Measurements from ENCODE around the gene E2F7.

Gene E2F7

DNA sequence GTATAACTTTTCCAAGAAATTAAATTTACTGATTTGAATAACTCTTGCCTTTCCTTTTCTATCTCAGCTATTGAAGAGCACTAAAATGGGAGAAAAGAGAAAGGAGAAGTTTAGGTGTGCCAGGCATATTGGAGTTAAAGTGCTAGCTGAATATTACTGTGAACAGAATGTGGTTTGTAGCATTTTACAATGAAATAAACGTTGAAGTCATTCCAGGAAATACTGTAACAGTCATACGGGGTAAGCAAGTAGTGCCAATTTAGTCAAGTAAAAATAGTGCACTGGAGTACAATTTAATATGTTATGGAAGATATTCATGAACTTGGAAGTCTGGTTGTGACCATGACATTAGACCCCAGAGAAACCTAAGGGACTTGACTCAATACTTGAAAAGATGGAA lies 62.1 kb downstream of the E2F7 start:
- no peak overlapping the region for H3K27ac Mint-ChIP-seq (ENCODE audit: low read depth)
- no peak for DNase-seq (ENCODE audit: low spot score in 2 of 2)
- no peak overlapping the region for H3K4me3 Mint-ChIP-seq
- no peaks in the 10 kb centered on the region for H3K9me3 Mint-ChIP-seq
- no peak for ATAC-seq (replicated peaks; ENCODE audit: extremely low read depth, poor library complexity, severe bottlenecking)
- no peaks in the 10 kb centered on the region for H3K4me1 Mint-ChIP-seq
- H3K36me3 Mint-ChIP-seq (ENCODE audit: insufficient read depth), result peaks cover 1% of the 10 kb centered on the region
- peaks cover 44% of the 10 kb centered on the region for H3K27me3 Mint-ChIP-seq

DNA sequence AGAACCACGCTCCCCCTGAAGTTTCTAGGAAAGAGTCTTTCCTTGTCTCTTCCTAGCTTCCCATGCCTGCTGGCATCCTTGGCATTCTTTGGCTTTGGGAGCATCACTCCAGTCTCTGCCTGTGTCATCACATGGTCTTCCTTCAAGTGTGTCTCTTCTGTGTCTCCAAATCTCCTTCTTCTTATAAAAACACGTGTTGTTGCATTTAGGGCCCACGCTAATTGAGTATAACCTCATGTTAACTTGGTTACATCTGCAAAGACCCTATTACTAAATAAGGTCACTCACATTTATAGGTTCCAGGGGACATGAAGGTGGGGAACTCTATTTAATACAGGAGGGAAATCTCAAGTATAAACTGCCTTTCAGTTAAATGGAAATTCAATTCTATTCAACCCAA lies 63.0 kb downstream of the E2F7 start:
- Mint-ChIP-seq H3K9me3 (no peaks in the 10 kb centered on the region), H3K36me3 (ENCODE audit: insufficient read depth) (no peaks in the 10 kb centered on the region), H3K4me3 (no peak overlapping the region), H3K27ac (ENCODE audit: low read depth) (no peak overlapping the region), H3K4me1 (no peaks in the 10 kb centered on the region), H3K27me3 (peaks cover 35% of the 10 kb centered on the region)
- DNase-seq (ENCODE audit: low spot score in 2 of 2), result no peak
- ATAC-seq (replicated peaks; ENCODE audit: extremely low read depth, poor library complexity, severe bottlenecking), result no peak

DNA sequence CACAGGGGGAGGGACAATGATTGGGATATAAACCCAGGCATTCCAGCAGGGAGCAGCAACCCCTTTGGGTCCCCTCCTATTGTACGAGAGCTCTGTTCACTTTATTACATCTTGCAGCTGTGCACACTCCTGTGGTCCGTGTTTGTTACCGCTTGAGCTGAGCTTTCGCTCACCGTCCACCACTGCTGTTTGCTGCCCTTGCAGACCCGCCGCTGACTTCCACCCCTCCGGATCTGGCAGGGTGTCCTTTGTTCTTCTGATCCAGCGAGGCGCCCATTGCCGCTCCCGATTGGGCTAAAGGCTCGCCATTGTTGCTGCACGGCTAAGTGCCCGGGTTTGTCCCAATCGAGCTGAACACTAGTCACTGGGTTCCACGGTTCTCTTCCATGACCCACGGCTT lies 64.1 kb downstream of the E2F7 start:
- Mint-ChIP-seq H3K9me3 (no peaks in the 10 kb centered on the region), H3K4me1 (no peaks in the 10 kb centered on the region), H3K27me3 (peaks cover 30% of the 10 kb centered on the region), H3K4me3 (no peak overlapping the region), H3K27ac (ENCODE audit: low read depth) (no peak overlapping the region), H3K36me3 (ENCODE audit: insufficient read depth) (no peaks in the 10 kb centered on the region)
- ATAC-seq (replicated peaks; ENCODE audit: extremely low read depth, poor library complexity, severe bottlenecking) (no peak), DNase-seq (ENCODE audit: low spot score in 2 of 2) (no peak)

DNA sequence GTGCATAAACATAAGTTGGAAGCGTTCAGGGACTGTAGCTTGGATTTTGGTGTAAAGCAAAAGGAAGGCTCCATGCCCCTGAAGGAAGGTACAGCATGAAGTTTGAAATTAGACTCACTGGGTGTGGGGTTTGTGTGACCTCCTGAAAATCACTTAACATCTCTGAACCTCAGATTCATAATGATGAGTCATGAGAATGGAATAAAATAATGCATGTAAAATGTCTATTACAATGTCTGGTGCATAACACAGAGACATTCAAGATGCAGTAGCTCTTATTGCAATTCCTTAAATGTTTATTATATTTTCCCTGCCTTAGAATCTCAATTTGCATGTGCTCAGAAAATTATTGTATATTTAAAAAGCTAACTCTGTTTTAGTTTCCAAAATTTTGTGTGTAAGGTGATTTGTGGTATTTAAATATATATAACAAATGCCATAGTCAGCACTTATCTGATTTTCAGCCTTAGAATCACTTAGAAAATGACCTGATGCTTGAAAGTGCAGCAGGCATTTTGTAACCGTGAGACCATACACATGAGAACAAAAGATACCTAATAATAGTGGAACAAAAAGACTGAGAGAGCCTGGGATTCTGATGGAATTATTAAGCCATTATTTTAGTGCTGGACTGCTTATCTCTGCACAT lies 66.3 kb downstream of the E2F7 start:
- Mint-ChIP-seq H3K9me3 (no peaks in the 10 kb centered on the region), H3K27ac (ENCODE audit: low read depth) (no peak overlapping the region), H3K36me3 (ENCODE audit: insufficient read depth) (no peaks in the 10 kb centered on the region), H3K4me1 (no peaks in the 10 kb centered on the region), H3K27me3 (peaks cover 30% of the 10 kb centered on the region), H3K4me3 (no peak overlapping the region)
- no peak for ATAC-seq (replicated peaks; ENCODE audit: extremely low read depth, poor library complexity, severe bottlenecking)
- no peak for DNase-seq (ENCODE audit: low spot score in 2 of 2)

DNA sequence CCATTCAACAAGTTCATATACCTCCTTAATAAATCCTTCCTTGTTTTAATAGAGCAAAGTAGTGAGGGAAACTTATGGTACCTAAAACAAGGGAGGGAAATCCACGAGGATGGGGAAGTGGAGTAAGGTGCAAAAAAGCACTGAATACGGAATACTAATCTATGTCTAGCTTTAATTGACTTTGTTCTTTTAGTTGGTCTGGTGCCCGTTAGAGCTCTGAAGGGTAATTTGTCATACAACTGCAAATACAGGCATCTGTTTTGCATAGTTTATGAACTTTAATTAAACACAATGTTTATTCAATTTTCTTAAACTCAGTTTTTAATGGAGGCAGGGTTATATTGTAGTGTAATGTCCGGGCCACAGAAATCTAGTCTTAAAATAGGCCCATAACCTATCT lies 67.0 kb downstream of the E2F7 start:
- H3K4me3 Mint-ChIP-seq, result no peak overlapping the region
- H3K27ac Mint-ChIP-seq (ENCODE audit: low read depth), result no peak overlapping the region
- DNase-seq (ENCODE audit: low spot score in 2 of 2), result no peak
- no peaks in the 10 kb centered on the region for H3K36me3 Mint-ChIP-seq (ENCODE audit: insufficient read depth)
- H3K27me3 Mint-ChIP-seq, result peaks cover 31% of the 10 kb centered on the region
- no peaks in the 10 kb centered on the region for H3K4me1 Mint-ChIP-seq
- ATAC-seq (replicated peaks; ENCODE audit: extremely low read depth, poor library complexity, severe bottlenecking), result no peak
- no peaks in the 10 kb centered on the region for H3K9me3 Mint-ChIP-seq

DNA sequence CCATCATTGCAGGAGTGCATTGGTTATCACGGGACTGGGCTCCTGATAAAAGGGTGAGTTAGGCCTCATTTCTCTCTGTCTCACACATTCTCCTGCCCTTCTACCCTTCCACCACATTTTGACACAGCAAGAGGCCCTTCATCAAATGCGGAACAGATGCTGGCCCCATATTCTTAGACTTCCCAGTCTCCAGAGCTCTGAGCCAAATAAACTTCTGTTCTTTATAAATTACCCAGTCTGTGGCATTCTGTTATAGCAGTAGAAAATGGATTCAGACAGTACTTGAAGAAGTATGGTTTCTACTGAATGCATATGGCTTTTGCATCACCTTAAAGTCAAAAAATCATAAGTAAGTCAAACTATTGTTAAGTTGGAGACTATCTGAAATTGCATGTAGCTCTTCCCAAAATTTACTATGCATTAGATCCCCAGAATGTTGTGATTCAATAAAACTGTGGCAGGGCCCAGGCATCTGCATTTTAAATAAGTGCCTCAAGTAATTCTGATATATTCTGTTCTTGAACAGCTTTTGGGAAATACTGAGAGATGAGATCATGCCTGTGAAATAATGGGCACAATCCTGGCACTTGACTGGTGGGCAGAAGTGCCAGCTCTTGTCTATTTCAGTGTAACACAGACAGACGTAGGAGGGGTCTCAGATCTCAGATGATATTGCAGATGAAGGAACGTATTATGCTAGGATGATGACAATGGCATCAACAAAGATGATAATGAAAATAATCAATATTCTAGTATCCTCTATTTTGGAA lies 68.2 kb downstream of the E2F7 start:
- no peak for ATAC-seq (replicated peaks; ENCODE audit: extremely low read depth, poor library complexity, severe bottlenecking)
- no peak overlapping the region for H3K4me3 Mint-ChIP-seq
- peaks cover 39% of the 10 kb centered on the region for H3K27me3 Mint-ChIP-seq
- no peaks in the 10 kb centered on the region for H3K4me1 Mint-ChIP-seq
- no peak for DNase-seq (ENCODE audit: low spot score in 2 of 2)
- H3K9me3 Mint-ChIP-seq, result no peaks in the 10 kb centered on the region
- H3K27ac Mint-ChIP-seq (ENCODE audit: low read depth), result no peak overlapping the region
- H3K36me3 Mint-ChIP-seq (ENCODE audit: insufficient read depth), result no peaks in the 10 kb centered on the region

DNA sequence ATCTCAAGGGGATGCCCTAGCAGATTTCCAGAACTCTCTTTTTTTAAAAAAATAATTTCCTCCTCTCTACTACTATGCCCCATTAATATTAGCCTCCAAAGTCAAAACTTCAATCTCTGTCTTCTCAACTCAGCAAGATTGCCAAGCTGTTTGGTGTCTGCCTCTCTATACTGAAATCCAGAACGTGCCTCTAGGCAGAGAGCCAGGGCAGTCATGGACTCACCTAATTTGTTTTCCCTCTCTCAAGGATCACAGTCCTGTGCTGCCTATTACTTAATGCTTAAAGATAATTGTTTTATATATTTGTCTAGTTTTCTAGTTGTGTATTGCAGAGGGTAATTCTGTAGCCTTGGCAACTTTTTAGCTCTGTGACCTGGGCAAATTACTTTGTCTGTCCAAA lies 74.7 kb downstream of the E2F7 start:
- Mint-ChIP-seq H3K36me3 (ENCODE audit: insufficient read depth) (no peaks in the 10 kb centered on the region), H3K9me3 (peaks cover 8% of the 10 kb centered on the region), H3K4me3 (no peak overlapping the region), H3K4me1 (no peaks in the 10 kb centered on the region), H3K27ac (ENCODE audit: low read depth) (no peak overlapping the region), H3K27me3 (peaks cover 51% of the 10 kb centered on the region)
- DNase-seq (ENCODE audit: low spot score in 2 of 2) (no peak), ATAC-seq (replicated peaks; ENCODE audit: extremely low read depth, poor library complexity, severe bottlenecking) (no peak)

DNA sequence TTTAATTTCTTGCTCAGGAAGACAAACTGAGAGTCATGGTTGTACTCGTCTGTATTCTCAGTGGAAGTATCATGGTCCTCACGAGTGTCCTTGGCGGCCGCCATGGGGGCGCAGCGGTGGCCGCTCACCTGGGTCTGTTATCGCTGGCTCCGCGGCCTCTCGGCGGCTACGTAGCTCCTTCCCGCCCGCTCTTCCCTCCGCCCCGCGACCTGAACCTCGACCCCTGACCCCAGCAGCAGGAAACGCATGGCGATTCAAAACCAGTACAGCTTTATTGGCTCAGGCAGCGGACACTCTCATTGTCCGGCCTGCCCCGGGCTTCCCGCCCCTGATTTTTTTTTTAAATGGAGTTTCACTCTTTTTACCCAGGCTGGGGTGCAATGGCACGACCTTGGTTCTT lies 80.8 kb downstream of the E2F7 start:
- ATAC-seq (replicated peaks; ENCODE audit: extremely low read depth, poor library complexity, severe bottlenecking) (no peak), DNase-seq (ENCODE audit: low spot score in 2 of 2) (no peak)
- peaks cover 19% of the 10 kb centered on the region for H3K9me3 Mint-ChIP-seq
- H3K4me1 Mint-ChIP-seq, result no peaks in the 10 kb centered on the region
- peaks cover 3% of the 10 kb centered on the region for H3K36me3 Mint-ChIP-seq (ENCODE audit: insufficient read depth)
- no peak overlapping the region for H3K27ac Mint-ChIP-seq (ENCODE audit: low read depth)
- peaks cover 50% of the 10 kb centered on the region for H3K27me3 Mint-ChIP-seq
- H3K4me3 Mint-ChIP-seq, result no peak overlapping the region

DNA sequence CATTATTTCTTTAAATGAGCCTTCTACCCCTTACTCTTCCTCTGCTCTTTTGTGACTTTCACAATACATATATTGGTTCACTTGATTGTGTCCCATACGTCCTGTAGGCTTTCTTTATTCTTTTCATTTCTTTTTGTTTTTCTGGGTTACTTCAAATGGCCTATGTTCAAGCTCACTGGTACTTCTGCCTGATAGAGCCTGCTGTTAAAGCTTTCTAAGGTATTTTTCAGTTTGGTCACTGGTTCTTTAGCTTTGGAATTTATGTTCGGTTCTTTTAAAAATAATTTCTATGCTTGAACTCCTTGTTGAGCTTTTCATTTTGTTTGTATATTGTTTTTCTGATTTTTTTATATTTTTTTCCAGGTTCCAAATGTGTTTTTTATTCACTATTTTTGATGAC lies 81.9 kb downstream of the E2F7 start:
- H3K4me3 Mint-ChIP-seq, result no peak overlapping the region

DNA sequence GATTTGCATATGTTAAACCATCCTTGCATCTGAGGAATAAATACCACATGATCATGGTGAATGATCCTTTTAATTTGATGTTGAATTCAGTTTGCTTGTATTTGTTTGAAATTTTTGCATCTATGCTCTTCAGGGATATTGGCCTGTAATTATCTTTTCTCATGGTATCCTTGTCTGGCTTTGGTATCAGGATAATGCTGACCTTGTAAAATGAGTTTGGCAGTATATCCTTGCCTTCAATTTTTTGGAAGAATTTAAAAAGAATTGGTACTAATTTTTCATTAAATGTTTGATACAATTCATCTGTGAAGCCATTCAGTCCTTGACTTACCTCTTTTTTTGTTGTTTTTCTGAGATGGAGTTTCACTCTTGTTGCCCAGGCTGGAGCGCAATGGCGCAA lies 85.2 kb downstream of the E2F7 start:
- no peak overlapping the region for H3K27ac Mint-ChIP-seq (ENCODE audit: low read depth)
- H3K4me3 Mint-ChIP-seq, result no peak overlapping the region
- peaks cover 13% of the 10 kb centered on the region for H3K9me3 Mint-ChIP-seq
- DNase-seq (ENCODE audit: low spot score in 2 of 2) (no peak), ATAC-seq (replicated peaks; ENCODE audit: extremely low read depth, poor library complexity, severe bottlenecking) (no peak)
- no peaks in the 10 kb centered on the region for H3K4me1 Mint-ChIP-seq
- H3K36me3 Mint-ChIP-seq (ENCODE audit: insufficient read depth), result peaks cover 3% of the 10 kb centered on the region
- H3K27me3 Mint-ChIP-seq, result peaks cover 50% of the 10 kb centered on the region

More for the DNA sequence above, 81.9 kb downstream of the E2F7 start:
- peaks cover 62% of the 10 kb centered on the region for H3K27me3 Mint-ChIP-seq
- DNase-seq (ENCODE audit: low spot score in 2 of 2) (no peak), ATAC-seq (replicated peaks; ENCODE audit: extremely low read depth, poor library complexity, severe bottlenecking) (no peak)
- H3K4me1 Mint-ChIP-seq, result no peaks in the 10 kb centered on the region
- H3K9me3 Mint-ChIP-seq, result peaks cover 19% of the 10 kb centered on the region
- H3K27ac Mint-ChIP-seq (ENCODE audit: low read depth), result no peak overlapping the region
- H3K36me3 Mint-ChIP-seq (ENCODE audit: insufficient read depth), result peaks cover 3% of the 10 kb centered on the region

DNA sequence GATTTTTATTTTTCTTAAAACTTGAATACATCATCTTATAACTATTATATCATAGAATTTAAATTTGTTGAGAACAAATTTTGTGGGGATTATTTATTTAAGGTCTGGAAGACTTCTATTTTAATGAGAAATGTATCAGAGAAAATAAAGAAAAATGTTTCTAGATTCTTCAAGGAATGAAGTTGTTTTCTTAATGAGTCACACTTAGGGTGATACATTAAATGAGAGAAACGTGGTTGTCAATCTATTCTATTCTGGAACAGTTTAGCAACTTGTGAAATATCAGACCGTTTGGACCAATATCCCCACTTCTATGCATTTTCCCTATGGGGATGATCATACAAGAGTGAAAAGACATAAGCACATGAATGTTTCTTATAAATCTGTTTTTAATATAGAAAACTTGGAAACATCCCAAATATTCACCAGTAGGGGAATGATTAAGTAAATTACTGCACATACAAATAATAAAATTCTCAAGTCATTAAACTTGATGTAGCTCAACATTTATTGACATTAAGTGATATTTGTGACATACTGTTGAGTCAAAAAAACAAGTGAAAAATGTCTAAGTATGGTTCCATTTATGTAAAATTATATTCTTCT lies 88.5 kb downstream of the E2F7 start:
- no peak overlapping the region for H3K27ac Mint-ChIP-seq (ENCODE audit: low read depth)
- H3K36me3 Mint-ChIP-seq (ENCODE audit: insufficient read depth), result no peaks in the 10 kb centered on the region
- DNase-seq (ENCODE audit: low spot score in 2 of 2), result no peak
- no peaks in the 10 kb centered on the region for H3K4me1 Mint-ChIP-seq
- H3K4me3 Mint-ChIP-seq, result no peak overlapping the region
- H3K27me3 Mint-ChIP-seq, result peaks cover 63% of the 10 kb centered on the region
- H3K9me3 Mint-ChIP-seq, result peaks cover under 1% of the 10 kb centered on the region
- ATAC-seq (replicated peaks; ENCODE audit: extremely low read depth, poor library complexity, severe bottlenecking), result no peak

Data from central memory CD8-positive, alpha-beta T cell (primary cell).